Osteoblast (primary cell): ENCODE data around the gene PPCS. TPM values are rescaled to one million over a fixed set of nuclear protein-coding genes. Genes with fewer than 3 reads are reported as not detected.

Experiments
- DNase-seq: peaks from one replicate; pipeline ENCODE4 v3.0.0; 2011; ENCODE audit warnings: low spot score, mixed read lengths; ENCODE audit not compliant: insufficient read length; ENCODE audit errors: missing footprints
- H2AFZ ChIP-seq: 2 replicates; pipeline ENCODE4 v1.6.0; 2011; ENCODE audit warnings: mild to moderate bottlenecking, low read length
- H3K27ac ChIP-seq: 2 replicates; pipeline ENCODE4 v1.5.1; 2011; ENCODE audit warnings: mild to moderate bottlenecking, low read depth, low read length, moderate library complexity
- H3K27me3 ChIP-seq: 2 replicates; pipeline ENCODE4 v1.6.0; 2012; ENCODE audit warnings: mild to moderate bottlenecking, control low read depth, inconsistent platforms, low read length, moderate library complexity; ENCODE audit not compliant: insufficient read depth
- H3K36me3 ChIP-seq: 2 replicates; pipeline ENCODE4 v1.5.1; 2011; ENCODE audit warnings: mild to moderate bottlenecking, low read length, control low read depth, moderate library complexity; ENCODE audit not compliant: insufficient read depth
- H3K4me1 ChIP-seq: 2 replicates; pipeline ENCODE4 v1.5.1; 2011; ENCODE audit warnings: mild to moderate bottlenecking, low read length, control low read depth, moderate library complexity; ENCODE audit not compliant: insufficient read depth
- H3K4me2 ChIP-seq: 2 replicates; pipeline ENCODE4 v1.6.0; 2011; ENCODE audit warnings: mild to moderate bottlenecking, low read length; ENCODE audit not compliant: insufficient read depth
- H3K4me3 ChIP-seq: fragments of 200-600 bp; sonication (generic); 3 replicates; pipeline ENCODE4 v1.5.1; 2012; ENCODE audit warnings: mild to moderate bottlenecking, low read length, inconsistent platforms; ENCODE audit not compliant: insufficient read depth
- H3K79me2 ChIP-seq: 2 replicates; pipeline ENCODE4 v1.6.0; 2012; ENCODE audit warnings: mild to moderate bottlenecking, low read length, control low read depth, inconsistent platforms; ENCODE audit not compliant: insufficient read depth
- H3K9me3 ChIP-seq: 2 replicates; pipeline ENCODE4 v1.5.1; 2011; ENCODE audit warnings: low read depth, low read length, control low read depth
- H4K20me1 ChIP-seq: 2 replicates; pipeline ENCODE4 v1.6.0; 2012; ENCODE audit warnings: mild to moderate bottlenecking, low read length, control low read depth; ENCODE audit not compliant: insufficient read depth
- CTCF ChIP-seq: IDR thresholded peaks from 2 replicates; pipeline ENCODE4 v1.5.1; 2011; ENCODE audit warnings: mild to moderate bottlenecking, low read depth, low read length, moderate library complexity; ENCODE audit errors: extremely low read depth
- total RNA-seq: library from RNA; depleted of rRNA; stranded (reverse); fragments of >200 nt; gene quantifications from 2 replicates; pipeline ENCODE4 v1.2.3, GENCODE V29; 2012

The PPCS gene
- total RNA-seq, 1 donor: 64.4 TPM

DNA sequence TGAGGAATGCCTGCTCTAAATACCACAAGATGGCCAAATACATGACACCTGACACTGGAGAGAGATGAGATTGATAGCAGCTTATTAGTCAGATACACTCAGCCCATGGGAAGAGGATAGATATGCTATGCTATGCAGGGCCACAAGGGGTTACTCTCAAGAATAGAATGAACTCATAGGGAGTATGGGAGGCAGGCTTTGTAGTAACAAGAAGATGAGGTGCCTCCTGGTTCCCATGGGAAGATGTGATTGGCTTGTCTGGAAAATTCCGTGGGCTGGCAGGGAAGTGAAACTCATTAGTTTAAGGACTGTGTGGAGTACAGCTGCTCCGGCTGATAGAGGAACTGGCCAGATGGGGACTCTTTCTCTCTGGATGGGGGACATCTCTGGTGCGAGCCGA lies 23.3 kb downstream of the PPCS start:
- no peak overlapping the region for H3K4me3 ChIP-seq
- no peaks in the 10 kb centered on the region for H3K27me3 ChIP-seq
- no peak overlapping the region for H2AFZ ChIP-seq
- H3K4me2 ChIP-seq: no peak overlapping the region
- no peaks in the 10 kb centered on the region for H3K9me3 ChIP-seq
- H3K79me2 ChIP-seq: no peaks in the 10 kb centered on the region
- H4K20me1 ChIP-seq: no peaks in the 10 kb centered on the region
- no peak for DNase-seq
- H3K36me3 ChIP-seq: no peaks in the 10 kb centered on the region
- H3K27ac ChIP-seq: no peak overlapping the region
- peaks cover 3% of the 10 kb centered on the region for H3K4me1 ChIP-seq
- TF ChIP-seq CTCF: peak; percentile 20

- Histone ChIP-seq H3K4me1 (peaks cover 3% of the 10 kb centered on the region), H3K9me3 (no peaks in the 10 kb centered on the region), H3K27me3 (no peaks in the 10 kb centered on the region), H3K27ac (no peak overlapping the region), H3K4me2 (no peak overlapping the region), H4K20me1 (no peaks in the 10 kb centered on the region), H3K79me2 (no peaks in the 10 kb centered on the region), H3K36me3 (no peaks in the 10 kb centered on the region), H3K4me3 (no peak overlapping the region), H2AFZ (no peak overlapping the region)
- TF ChIP-seq CTCF: no peak
- DNase-seq: no peak
These were observed 24.6 kb downstream of the PPCS start for GRCh38 chr1:42480921-42481320.

DNA sequence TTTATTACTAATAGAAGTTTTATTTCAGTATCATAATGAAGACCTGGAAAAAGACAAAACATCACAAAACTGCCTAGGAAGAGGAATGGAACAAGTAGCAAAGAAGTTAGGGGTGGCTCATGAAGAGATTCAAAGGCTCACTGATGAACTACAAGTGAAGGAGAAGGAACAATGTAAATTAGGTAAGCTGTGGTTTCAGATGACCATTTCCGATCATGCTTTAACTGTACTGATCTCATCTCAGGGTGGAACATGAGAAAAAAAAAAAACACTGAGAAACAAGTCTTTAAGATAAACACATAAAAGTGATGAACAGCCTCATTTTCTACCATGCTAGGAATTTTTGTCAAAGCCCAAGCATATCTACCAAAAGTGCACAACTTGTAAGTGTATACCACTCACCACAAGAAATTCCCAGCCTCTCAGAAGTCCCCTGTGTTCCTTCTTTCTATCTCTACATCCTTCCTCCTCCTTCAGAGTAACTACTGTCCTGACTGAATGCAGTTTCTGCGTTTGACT lies 26.4 kb downstream of the PPCS start:
- no peak for TF ChIP-seq CTCF
- Histone ChIP-seq H3K36me3 (no peaks in the 10 kb centered on the region), H3K4me2 (no peak overlapping the region), H3K4me3 (no peak overlapping the region), H3K79me2 (no peaks in the 10 kb centered on the region), H2AFZ (no peak overlapping the region), H3K27ac (no peak overlapping the region), H3K9me3 (no peaks in the 10 kb centered on the region), H3K27me3 (peaks cover 2% of the 10 kb centered on the region), H4K20me1 (no peaks in the 10 kb centered on the region), H3K4me1 (peaks cover 3% of the 10 kb centered on the region)
- no peak for DNase-seq

DNA sequence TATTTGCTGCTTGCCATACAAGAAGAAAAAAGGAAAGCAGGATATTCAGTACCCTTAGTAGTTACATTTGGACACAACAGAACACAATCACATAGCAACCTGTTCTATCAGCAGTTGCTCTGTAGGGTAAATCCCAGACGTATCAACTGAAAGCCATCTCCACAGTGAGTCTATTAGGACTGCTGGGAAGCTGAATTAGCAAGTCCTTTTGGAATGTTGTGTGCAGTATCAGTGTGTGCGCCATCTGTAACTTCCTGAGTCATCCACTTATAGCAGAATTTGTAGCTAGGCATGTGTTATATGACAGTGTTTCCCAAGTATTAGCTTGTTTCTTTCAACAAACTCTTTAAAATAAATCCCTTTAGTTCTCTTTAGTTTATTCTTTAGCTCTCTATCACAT lies 28.0 kb downstream of the PPCS start:
- no peaks in the 10 kb centered on the region for H3K9me3 ChIP-seq
- no peaks in the 10 kb centered on the region for H3K36me3 ChIP-seq
- peak; percentile 71 for DNase-seq
- H3K4me1 ChIP-seq: peaks cover 3% of the 10 kb centered on the region
- no peaks in the 10 kb centered on the region for H4K20me1 ChIP-seq
- H3K4me2 ChIP-seq: peak overlapping the region; percentile 63
- TF ChIP-seq CTCF: no peak
- no peak overlapping the region for H3K4me3 ChIP-seq
- no peak overlapping the region for H2AFZ ChIP-seq
- H3K27me3 ChIP-seq: peaks cover 2% of the 10 kb centered on the region
- H3K79me2 ChIP-seq: no peaks in the 10 kb centered on the region
- peak overlapping the region; percentile 65 for H3K27ac ChIP-seq
